ENCODE measurements around the gene SPRY2. TPM values are rescaled to one million over a fixed set of nuclear protein-coding genes. Genes with fewer than 3 reads are reported as not detected.

SPRY2 gene
- total RNA-seq, 1 donor, result 60.3 TPM

GRCh38 chr13:80363890-80364503, 23.1 kb upstream of the SPRY2 start:
- TF ChIP-seq CTCF (IDR thresholded peaks at IDR 0.05; ENCODE audit: insufficient read depth, low read length), result peak; percentile 83
- DNase-seq (ENCODE audit: low read depth), result peak; percentile 69
- H3K4me3 ChIP-seq (ENCODE audit: low read depth, low read length), result no peak overlapping the region

- no peak overlapping the region for H3K4me3 ChIP-seq (ENCODE audit: low read depth, low read length)
- TF ChIP-seq CTCF (IDR thresholded peaks at IDR 0.05; ENCODE audit: insufficient read depth, low read length), result no peak
- DNase-seq (ENCODE audit: low read depth), result no peak
Observed at GRCh38 chr13:80362481-80362880, 21.6 kb upstream of the SPRY2 start.

- no peak for DNase-seq (ENCODE audit: low read depth)
- no peak for TF ChIP-seq CTCF (IDR thresholded peaks at IDR 0.05; ENCODE audit: insufficient read depth, low read length)
- no peak overlapping the region for H3K4me3 ChIP-seq (ENCODE audit: low read depth, low read length)
Observed at GRCh38 chr13:80361883-80362327, 21.0 kb upstream of the SPRY2 start.

GRCh38 chr13:80361298-80361697, 20.4 kb upstream of the SPRY2 start:
- TF ChIP-seq CTCF (IDR thresholded peaks at IDR 0.05; ENCODE audit: insufficient read depth, low read length), result no peak
- no peak for DNase-seq (ENCODE audit: low read depth)
- H3K4me3 ChIP-seq (ENCODE audit: low read depth, low read length), result no peak overlapping the region

GRCh38 chr13:80360453-80360800, 19.5 kb upstream of the SPRY2 start:
- DNase-seq (ENCODE audit: low read depth), result no peak
- TF ChIP-seq CTCF (IDR thresholded peaks at IDR 0.05; ENCODE audit: insufficient read depth, low read length), result no peak
- no peak overlapping the region for H3K4me3 ChIP-seq (ENCODE audit: low read depth, low read length)

GRCh38 chr13:80359778-80360452, 19.0 kb upstream of the SPRY2 start:
- no peak for TF ChIP-seq CTCF (IDR thresholded peaks at IDR 0.05; ENCODE audit: insufficient read depth, low read length)
- no peak overlapping the region for H3K4me3 ChIP-seq (ENCODE audit: low read depth, low read length)
- DNase-seq (ENCODE audit: low read depth), result peak; percentile 69
